Measurements from ENCODE around the gene STIMATE. TPM values are rescaled to one million over a fixed set of nuclear protein-coding genes. Genes with fewer than 3 reads are reported as not detected.

STIMATE gene
- total RNA-seq, 1 donor from 2014 or later = 8.9 TPM

- H3K9ac ChIP-seq (ENCODE audit: low read depth in 1 of 3, low read length in 3 of 3) = no peak overlapping the region
- H3K4me1 ChIP-seq (ENCODE audit: control insufficient read depth in 3 of 3, insufficient read depth in 3 of 3, low read length in 3 of 3) = peaks cover 0 to 9% (median 0%) of the 10 kb centered on the region in 3 donors
- no peak overlapping the region for H3K4me3 ChIP-seq (ENCODE audit: low read length in 3 of 3)
- H3K27me3 ChIP-seq (ENCODE audit: control insufficient read depth in 3 of 3, insufficient read depth in 3 of 3, low read length in 3 of 3) = peaks cover 0 to 15% (median 5%) of the 10 kb centered on the region in 3 donors
- H3K36me3 ChIP-seq (ENCODE audit: control insufficient read depth in 3 of 3, insufficient read depth in 3 of 3, low read length in 3 of 3) = no peaks in the 10 kb centered on the region
- H3K27ac ChIP-seq (ENCODE audit: low read depth, low read length) = no peak overlapping the region
- H3K9me3 ChIP-seq (ENCODE audit: control insufficient read depth in 3 of 3, low read length in 3 of 3) = no peaks in the 10 kb centered on the region
These were observed 106.0 kb downstream of the STIMATE start for GRCh38 chr3:52791366-52791765.

- H3K27me3 ChIP-seq (ENCODE audit: control insufficient read depth in 3 of 3, insufficient read depth in 3 of 3, low read length in 3 of 3) = peaks cover 0 to 15% (median 5%) of the 10 kb centered on the region in 3 donors
- H3K27ac ChIP-seq (ENCODE audit: low read depth, low read length) = no peak overlapping the region
- peaks cover 0 to 9% (median 0%) of the 10 kb centered on the region in 3 donors for H3K4me1 ChIP-seq (ENCODE audit: control insufficient read depth in 3 of 3, insufficient read depth in 3 of 3, low read length in 3 of 3)
- no peaks in the 10 kb centered on the region for H3K36me3 ChIP-seq (ENCODE audit: control insufficient read depth in 3 of 3, insufficient read depth in 3 of 3, low read length in 3 of 3)
- no peak overlapping the region for H3K4me3 ChIP-seq (ENCODE audit: low read length in 3 of 3)
- H3K9me3 ChIP-seq (ENCODE audit: control insufficient read depth in 3 of 3, low read length in 3 of 3) = no peaks in the 10 kb centered on the region
- no peak overlapping the region for H3K9ac ChIP-seq (ENCODE audit: low read depth in 1 of 3, low read length in 3 of 3)
These were observed 106.6 kb downstream of the STIMATE start for GRCh38 chr3:52790741-52791140.

DNA sequence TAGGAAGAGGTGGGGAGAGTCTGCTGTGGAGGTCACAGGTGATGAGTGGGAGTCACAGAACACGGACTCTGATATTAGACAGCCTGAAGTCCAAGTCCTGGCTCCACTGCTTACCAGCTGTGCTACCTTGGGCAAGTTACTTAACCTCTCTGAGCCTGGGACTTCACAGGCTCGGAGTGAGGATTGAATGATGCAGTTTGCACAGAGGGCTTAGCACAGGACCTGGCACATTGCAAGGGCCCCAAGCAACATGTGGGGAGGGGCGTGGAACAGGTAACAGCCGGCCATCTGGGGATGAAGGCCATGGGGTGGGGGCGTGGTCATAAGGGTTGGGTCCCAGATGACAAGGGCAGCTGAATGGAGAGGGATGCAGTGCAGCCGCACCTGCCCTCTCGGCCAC lies 107.0 kb downstream of the STIMATE start:
- peaks cover 0 to 9% (median 0%) of the 10 kb centered on the region in 3 donors for H3K4me1 ChIP-seq (ENCODE audit: control insufficient read depth in 3 of 3, insufficient read depth in 3 of 3, low read length in 3 of 3)
- H3K9me3 ChIP-seq (ENCODE audit: control insufficient read depth in 3 of 3, low read length in 3 of 3) = no peaks in the 10 kb centered on the region
- H3K27ac ChIP-seq (ENCODE audit: low read depth, low read length) = no peak overlapping the region
- peaks cover 0 to 15% (median 5%) of the 10 kb centered on the region in 3 donors for H3K27me3 ChIP-seq (ENCODE audit: control insufficient read depth in 3 of 3, insufficient read depth in 3 of 3, low read length in 3 of 3)
- no peak overlapping the region for H3K4me3 ChIP-seq (ENCODE audit: low read length in 3 of 3)
- no peak overlapping the region for H3K9ac ChIP-seq (ENCODE audit: low read depth in 1 of 3, low read length in 3 of 3)
- no peaks in the 10 kb centered on the region for H3K36me3 ChIP-seq (ENCODE audit: control insufficient read depth in 3 of 3, insufficient read depth in 3 of 3, low read length in 3 of 3)

- Histone ChIP-seq H3K4me1 (ENCODE audit: control insufficient read depth in 3 of 3, insufficient read depth in 3 of 3, low read length in 3 of 3) (peaks cover 0 to 9% (median 0%) of the 10 kb centered on the region in 3 donors), H3K27me3 (ENCODE audit: control insufficient read depth in 3 of 3, insufficient read depth in 3 of 3, low read length in 3 of 3) (peaks cover 0 to 15% (median 5%) of the 10 kb centered on the region in 3 donors), H3K9ac (ENCODE audit: low read depth in 1 of 3, low read length in 3 of 3) (no peak overlapping the region)
These were observed 107.7 kb downstream of the STIMATE start for GRCh38 chr3:52789746-52790040.

GRCh38 chr3:52788890-52789745 lies 108.2 kb downstream of the STIMATE start:
- H3K4me3 ChIP-seq (ENCODE audit: low read length in 3 of 3) = no peak overlapping the region

More at GRCh38 chr3:52789746-52790040, 107.7 kb downstream of the STIMATE start:
- Histone ChIP-seq H3K9me3 (ENCODE audit: control insufficient read depth in 3 of 3, low read length in 3 of 3) (no peaks in the 10 kb centered on the region), H3K27ac (ENCODE audit: low read depth, low read length) (no peak overlapping the region), H3K4me3 (ENCODE audit: low read length in 3 of 3) (no peak overlapping the region), H3K36me3 (ENCODE audit: control insufficient read depth in 3 of 3, insufficient read depth in 3 of 3, low read length in 3 of 3) (no peaks in the 10 kb centered on the region)

DNA sequence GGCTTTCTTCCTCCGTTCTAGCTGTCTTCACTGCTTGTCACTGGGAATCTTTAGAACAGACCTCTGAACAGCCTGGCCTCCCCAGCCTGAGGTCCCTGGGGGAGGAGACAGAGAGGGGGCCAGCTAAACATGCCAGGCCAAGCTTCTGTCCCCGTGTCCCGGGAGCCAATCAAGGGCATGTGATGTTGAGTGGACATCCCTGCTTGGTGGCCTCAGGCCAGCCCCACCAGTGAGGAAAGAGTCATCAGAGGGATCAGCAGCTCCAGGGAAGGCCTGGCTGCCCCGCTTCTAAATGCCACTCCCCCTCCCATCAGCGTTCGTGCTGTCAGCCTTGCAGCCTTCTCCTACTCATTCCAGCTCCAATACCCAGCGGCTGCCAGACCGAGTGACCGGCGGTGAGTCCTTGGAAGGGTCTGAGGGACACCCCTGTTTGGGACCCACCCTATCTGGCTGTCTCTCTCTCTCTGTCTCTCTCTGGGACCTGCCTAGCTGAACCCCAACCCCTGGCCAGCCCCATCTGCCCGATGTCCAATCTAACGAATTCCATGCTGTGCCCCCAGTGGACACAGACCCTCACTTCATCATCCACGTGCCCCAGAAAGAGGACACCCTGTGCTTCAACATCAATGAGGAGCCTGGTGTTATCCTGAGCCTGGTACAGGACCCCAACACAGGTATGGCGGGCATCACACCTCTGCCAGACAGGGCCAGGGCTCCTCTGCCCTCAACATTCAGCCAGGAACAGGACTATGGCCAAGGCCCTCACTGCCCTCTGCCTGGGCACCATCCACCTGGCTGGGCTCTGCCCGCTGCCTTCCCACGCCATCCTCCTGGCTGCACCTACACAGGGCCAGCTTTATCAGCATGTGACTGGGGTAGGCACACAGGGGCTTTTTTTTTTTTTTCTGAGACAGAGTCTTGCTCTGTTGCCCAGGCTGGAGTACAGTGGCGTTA lies 109.4 kb downstream of the STIMATE start:
- Histone ChIP-seq H3K4me3 (ENCODE audit: low read length in 3 of 3) (no peak overlapping the region), H3K27me3 (ENCODE audit: control insufficient read depth in 3 of 3, insufficient read depth in 3 of 3, low read length in 3 of 3) (peaks cover 0 to 12% (median 5%) of the 10 kb centered on the region in 3 donors), H3K4me1 (ENCODE audit: control insufficient read depth in 3 of 3, insufficient read depth in 3 of 3, low read length in 3 of 3) (peaks cover 0 to 4% (median 0%) of the 10 kb centered on the region in 3 donors), H3K36me3 (ENCODE audit: control insufficient read depth in 3 of 3, insufficient read depth in 3 of 3, low read length in 3 of 3) (no peaks in the 10 kb centered on the region), H3K9me3 (ENCODE audit: control insufficient read depth in 3 of 3, low read length in 3 of 3) (no peaks in the 10 kb centered on the region), H3K9ac (ENCODE audit: low read depth in 1 of 3, low read length in 3 of 3) (no peak overlapping the region), H3K27ac (ENCODE audit: low read depth, low read length) (no peak overlapping the region)

More at GRCh38 chr3:52788890-52789745, 108.2 kb downstream of the STIMATE start:
- Histone ChIP-seq H3K4me1 (ENCODE audit: control insufficient read depth in 3 of 3, insufficient read depth in 3 of 3, low read length in 3 of 3) (peaks cover 0 to 8% (median 0%) of the 10 kb centered on the region in 3 donors), H3K9ac (ENCODE audit: low read depth in 1 of 3, low read length in 3 of 3) (no peak overlapping the region), H3K9me3 (ENCODE audit: control insufficient read depth in 3 of 3, low read length in 3 of 3) (no peaks in the 10 kb centered on the region), H3K27ac (ENCODE audit: low read depth, low read length) (no peak overlapping the region), H3K36me3 (ENCODE audit: control insufficient read depth in 3 of 3, insufficient read depth in 3 of 3, low read length in 3 of 3) (no peaks in the 10 kb centered on the region), H3K27me3 (ENCODE audit: control insufficient read depth in 3 of 3, insufficient read depth in 3 of 3, low read length in 3 of 3) (peaks cover 0 to 15% (median 5%) of the 10 kb centered on the region in 3 donors)

DNA sequence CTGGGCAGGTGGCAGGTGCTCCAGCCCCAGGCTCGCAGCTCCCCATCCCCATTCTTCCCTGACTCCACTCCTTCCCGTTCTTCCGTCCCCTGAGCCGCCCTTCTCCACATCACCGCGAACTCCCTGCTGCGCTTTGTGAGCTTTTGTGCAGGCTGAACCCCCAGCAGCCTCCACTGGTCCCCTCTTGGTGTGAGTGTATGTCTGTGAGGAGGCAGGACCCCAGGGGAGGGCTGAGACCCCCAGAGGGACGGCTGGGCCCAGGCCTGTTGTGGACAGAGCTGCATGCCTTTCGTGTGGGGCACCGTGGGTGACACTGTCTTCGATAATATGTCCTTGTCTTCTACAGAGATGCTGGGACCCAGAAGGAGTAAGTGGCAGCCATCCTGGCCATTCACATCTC lies 110.1 kb downstream of the STIMATE start:
- no peak overlapping the region for H3K27ac ChIP-seq (ENCODE audit: low read depth, low read length)
- no peak overlapping the region for H3K4me3 ChIP-seq (ENCODE audit: low read length in 3 of 3)
- peaks cover under 1 to 14% (median 4%) of the 10 kb centered on the region in 3 donors for H3K27me3 ChIP-seq (ENCODE audit: control insufficient read depth in 3 of 3, insufficient read depth in 3 of 3, low read length in 3 of 3)
- peaks cover 0 to 4% (median 0%) of the 10 kb centered on the region in 3 donors for H3K4me1 ChIP-seq (ENCODE audit: control insufficient read depth in 3 of 3, insufficient read depth in 3 of 3, low read length in 3 of 3)
- no peak overlapping the region for H3K9ac ChIP-seq (ENCODE audit: low read depth in 1 of 3, low read length in 3 of 3)
- no peaks in the 10 kb centered on the region for H3K36me3 ChIP-seq (ENCODE audit: control insufficient read depth in 3 of 3, insufficient read depth in 3 of 3, low read length in 3 of 3)
- H3K9me3 ChIP-seq (ENCODE audit: control insufficient read depth in 3 of 3, low read length in 3 of 3) = no peaks in the 10 kb centered on the region

Small RNAs within 50 kb of the gene (small RNA-seq; reads per million reads assigned to genes)
- not detected for gene MIR8064
- gene MUSTN1 = not detected

Other genes with a start within 250 kb of the STIMATE start
- gene PBRM1, start 211.6 kb downstream of the STIMATE start, total RNA-seq = 62.6 TPM
- gene GNL3, start 211.5 kb downstream of the STIMATE start, total RNA-seq = 45.4 TPM
- gene GLT8D1, start 191.8 kb downstream of the STIMATE start, total RNA-seq = 61.1 TPM
- 43.3 TPM for gene SPCS1, start 191.4 kb downstream of the STIMATE start, total RNA-seq
- gene NEK4, start 126.6 kb downstream of the STIMATE start, total RNA-seq = 11.5 TPM
- under 0.01 TPM for gene ITIH1, start 119.9 kb downstream of the STIMATE start, total RNA-seq
- 2.1 TPM for gene ITIH3, start 102.8 kb downstream of the STIMATE start, total RNA-seq
- 4.2 TPM for gene ITIH4, start 66.9 kb downstream of the STIMATE start, total RNA-seq
- 35.5 TPM for gene MUSTN1, start 62.5 kb downstream of the STIMATE start, total RNA-seq
- gene SFMBT1, start 148.5 kb upstream of the STIMATE start, total RNA-seq = 11.0 TPM
- gene RFT1, start 232.9 kb upstream of the STIMATE start, total RNA-seq = 8.4 TPM